GM10847 (cell line): Measurements from ENCODE around the gene MILR1.

Source experiments
- POLR2A ChIP-seq: IDR thresholded peaks from 2 replicates; pipeline ENCODE4 v1.6.1; 2011; ENCODE audit not compliant: insufficient read length; ENCODE audit errors: extremely low read depth

MILR1 gene

DNA sequence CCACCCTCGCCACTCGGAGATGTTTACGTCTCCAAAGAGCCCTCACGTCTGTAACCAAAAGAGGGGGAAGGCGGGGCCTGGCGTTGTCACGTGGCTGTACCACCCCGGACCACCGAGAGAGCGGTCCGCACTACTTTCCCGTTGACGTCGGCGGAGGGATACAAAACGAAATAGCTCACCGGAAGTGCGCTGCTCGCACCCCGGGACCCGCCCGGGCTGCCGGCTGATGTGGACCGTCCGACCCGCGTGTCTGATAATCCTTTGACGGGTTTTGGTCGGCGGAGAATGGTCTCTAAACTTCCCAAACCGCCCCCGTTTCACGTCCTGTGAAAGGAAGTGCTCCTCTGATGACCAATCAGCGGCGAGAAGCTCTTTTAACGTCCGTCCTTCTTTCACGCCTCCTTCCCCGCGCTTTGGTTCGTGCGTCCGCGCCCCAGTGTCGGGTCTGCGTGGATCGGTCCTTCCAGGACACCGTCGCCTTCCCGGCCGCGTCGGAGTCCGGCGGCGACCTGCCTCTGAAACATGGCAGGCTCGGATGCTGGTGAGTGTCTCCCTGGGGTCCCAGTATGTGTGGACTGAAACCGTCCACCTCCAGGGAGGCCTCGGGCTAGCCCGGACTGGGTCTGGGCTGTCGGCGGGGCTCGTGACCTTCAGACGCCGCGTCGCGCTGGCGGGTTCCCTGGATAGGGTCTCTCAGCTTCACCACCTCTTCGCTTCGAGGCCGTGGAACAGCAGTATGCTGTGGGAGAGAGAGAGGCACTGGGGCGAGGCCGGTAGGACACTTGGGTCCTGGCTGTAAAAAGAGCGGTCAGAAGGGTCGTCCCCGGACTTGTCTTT is 57.9 kb downstream of the MILR1 start, which contains the start of gene CEP95:
TSS of gene CEP95 (plus strand) at position 402 of the 837 bp plus-strand sequence. CDS start at position 523, 121 bp downstream.
- TF ChIP-seq POLR2A, result peak; percentile 69

DNA sequence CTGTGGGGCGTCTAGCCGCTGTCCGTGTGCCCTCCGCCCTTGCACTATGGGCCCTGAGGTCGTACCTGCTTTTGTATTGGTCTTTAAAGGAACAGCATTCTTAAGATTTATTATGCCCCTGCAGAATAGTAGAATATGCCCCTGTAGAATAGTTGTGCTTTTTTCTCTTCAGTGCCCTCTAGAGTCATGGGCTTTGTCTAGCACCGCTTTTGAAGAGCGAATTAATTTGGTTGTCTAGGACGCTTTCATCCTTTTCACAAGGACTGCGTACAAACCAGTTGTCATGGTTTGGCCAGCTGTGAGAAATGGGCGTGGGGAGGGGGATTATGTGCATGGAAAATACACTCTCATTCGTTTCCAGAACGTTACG is 58.5 kb downstream of the MILR1 start:
- TF ChIP-seq POLR2A, result no peak

DNA sequence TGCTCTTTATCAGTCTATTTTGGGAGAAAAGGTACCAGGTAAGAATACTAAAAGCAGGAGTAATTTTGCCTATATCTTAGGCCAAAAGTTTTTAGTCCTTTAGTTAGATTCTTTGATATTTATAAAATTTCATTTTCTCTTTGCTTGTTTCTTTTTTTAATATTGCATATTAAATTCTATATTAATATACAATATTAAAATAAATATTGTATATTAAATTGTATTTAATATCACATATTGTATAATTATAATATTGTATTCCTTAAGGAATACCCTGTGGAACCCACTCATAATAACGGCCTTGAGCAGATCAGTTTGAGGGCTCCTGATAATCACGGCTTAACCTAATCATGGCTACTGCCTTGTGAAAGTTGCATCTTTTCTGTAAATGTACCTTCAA is 59.8 kb downstream of the MILR1 start:
- no peak for TF ChIP-seq POLR2A

DNA sequence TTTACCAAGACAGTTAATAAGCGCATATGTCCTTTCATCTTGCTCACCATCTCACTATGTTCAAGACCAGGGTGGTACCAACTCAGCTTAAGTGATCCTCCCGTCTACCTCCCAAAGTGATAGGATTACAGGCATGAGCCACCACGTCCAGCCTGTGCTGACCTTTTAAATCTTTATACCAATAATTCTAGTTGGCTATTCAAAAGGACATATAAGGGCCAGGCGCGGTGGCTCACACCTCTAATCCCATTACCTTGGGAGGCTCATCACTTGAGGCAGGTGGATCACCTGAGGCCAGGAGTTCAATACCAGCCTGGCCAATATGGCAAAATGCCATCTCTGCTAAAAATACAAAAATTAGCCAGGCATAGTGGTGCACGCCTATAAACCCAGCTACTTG is 60.3 kb downstream of the MILR1 start:
- TF ChIP-seq POLR2A, result no peak

DNA sequence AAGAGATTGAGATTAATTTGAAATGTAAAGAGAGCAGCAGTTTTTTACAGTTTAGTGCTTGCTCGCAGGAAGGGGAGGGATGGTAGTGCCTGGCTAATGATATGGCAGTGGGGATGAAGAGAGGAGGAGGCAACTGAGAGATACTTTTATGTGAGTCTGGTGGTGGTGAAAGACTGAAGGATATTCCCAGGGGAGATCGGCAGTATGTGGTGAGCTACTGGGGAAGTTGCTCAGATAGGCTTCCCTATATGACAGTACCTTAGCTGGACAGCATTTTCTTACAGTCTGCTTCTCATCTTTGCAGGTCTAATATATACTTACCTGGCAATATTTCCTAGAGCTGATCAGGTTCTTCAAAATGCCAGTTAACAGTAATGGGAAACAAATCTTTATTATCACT is 66.5 kb downstream of the MILR1 start:
- no peak for TF ChIP-seq POLR2A

DNA sequence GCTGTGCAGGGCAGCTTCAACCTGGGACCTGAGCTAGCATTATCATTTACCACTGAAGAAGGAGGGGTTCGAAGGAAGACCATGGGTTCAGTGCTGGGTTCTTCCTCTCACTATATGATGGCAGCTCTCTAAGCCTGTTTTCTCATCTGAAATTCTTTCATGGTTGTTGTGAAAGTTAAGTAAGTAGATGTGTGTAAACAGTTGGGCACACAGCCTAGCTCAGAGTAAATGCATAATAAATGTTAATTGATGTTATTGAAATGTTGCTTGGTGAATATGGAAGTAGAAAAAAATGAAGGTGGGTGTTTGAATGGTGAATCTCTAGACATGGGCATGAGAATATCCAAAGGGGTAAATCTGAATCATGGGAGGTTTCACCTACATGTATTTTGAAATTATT is 66.9 kb downstream of the MILR1 start:
- no peak for TF ChIP-seq POLR2A
